ENCODE data around the gene WDR7.

- TF ChIP-seq CTCF (IDR thresholded peaks at IDR 0.05; ENCODE audit: low read depth, low read length) (no peak), EZH2phosphoT487 (IDR thresholded peaks at IDR 0.05; ENCODE audit: low read depth) (no peak)
Observed at GRCh38 chr18:56977309-56977708, 326.1 kb downstream of the WDR7 start.

Measured in OCI-LY3 (cell line).